Measurements from ENCODE around the gene RHOF.

Gene RHOF

DNA sequence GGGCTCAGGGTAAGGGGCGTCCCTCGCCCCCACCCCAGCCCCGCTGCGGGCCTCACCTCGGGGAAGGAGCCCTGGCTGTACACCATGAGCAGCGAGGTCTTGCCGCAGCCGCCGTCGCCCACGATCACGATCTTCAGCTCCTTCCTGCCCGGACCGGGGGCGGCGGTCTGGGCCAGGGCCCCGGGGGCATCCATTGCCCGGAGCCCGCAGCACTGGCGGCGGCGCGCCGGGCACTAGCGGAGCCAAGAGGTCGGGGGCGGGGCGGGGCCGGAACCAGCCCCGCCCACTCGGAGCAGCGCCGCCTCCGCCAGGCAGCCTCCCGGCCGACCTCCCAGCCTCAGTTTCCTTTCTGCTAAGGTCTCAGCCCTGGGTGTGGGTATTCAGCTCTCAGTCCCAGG is at the start of gene RHOF:
Gene RHOF (minus strand): TSS at position 249 of the 398 bp plus-strand sequence. CDS start 55 bp downstream, at position 194.
- peak in 2 of 3 experiments; percentile 66 to 67 for DNase-seq (ENCODE audit: low read depth in 2 of 3, low spot score in 2 of 3)

DNA sequence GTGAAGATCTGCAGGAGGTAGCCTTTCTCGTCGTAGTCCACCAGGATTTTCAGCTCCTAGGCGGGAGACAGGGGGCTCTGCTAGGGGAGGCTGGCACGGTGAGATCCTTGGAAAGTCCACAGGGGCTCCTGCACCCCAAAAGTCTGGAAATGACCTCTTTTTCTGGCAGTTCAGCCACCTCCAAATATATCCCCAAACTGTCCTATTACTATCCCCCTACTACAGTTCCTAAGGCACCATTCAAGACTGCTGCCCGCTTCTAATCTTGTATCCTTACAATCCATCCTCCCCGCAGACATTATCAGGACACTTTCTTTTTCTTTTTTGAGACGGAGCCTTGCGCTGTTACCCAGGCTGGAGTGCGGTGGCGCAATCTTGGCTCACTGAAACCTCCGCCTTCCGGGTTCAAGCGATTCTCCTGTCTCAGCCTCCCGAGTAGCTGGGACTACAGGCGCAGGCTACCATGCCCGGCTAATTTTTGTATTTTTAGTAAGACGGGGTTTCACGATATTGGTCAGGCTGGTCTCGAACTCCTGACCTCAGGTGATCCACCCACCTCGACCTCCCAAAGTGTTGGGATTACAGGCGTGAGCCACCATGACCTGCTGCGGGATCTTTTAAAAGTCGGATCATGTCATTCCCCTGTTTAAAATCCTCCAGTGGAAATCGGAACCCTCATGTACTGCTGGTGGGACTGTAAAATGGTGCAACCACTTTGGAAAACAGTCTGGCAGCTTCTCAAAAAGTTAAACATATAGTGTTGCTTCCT is 46.7 kb upstream of the RHOF start:
- DNase-seq (ENCODE audit: low read depth in 2 of 3, low spot score in 2 of 3) = no peak

DNA sequence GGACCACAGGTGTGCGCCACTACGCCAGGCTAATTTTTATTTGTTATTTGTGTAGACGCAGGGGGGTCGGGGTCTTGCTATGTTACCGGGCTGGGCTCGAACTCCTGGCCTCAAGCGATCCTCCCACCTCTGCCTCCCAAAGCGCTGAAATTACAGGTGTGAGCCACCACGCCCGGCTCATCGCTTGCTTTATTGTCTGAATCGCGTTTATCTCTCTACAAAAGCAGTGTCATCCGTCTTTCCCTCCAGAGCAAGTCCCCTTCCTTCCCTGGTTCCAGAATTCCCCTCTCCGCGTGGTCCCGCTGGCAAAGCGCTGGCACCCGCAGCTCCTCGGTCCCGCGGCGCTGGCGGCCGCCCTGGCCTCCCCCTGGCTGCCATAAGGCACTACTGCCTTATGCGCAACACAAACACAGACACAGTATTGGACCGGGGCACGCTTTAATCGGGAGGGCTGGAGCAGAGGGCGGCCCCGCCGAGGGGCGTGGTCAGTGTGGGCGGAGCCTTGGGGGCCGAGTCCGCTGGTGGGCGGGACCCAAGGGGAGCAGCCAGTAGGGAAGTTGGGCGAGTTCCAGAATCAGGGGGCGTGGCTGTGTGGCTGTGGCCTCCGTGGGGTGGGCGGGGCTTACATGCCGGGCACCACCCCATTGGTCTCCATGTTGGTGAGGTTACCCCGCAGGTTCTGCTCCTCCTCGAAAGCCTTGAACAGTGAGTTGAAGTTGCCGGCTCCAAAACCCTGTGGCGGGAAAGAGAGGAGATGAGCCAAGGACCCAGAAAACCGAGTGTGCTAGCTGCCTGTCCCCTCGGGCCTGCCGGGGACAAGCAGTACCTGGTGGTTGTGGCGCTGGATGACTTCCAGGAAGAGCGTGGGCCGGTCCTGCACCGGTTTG is 45.9 kb upstream of the RHOF start:
- DNase-seq (ENCODE audit: low read depth in 2 of 3, low spot score in 2 of 3) = peak; percentile 99

- no peak for DNase-seq (ENCODE audit: low read depth in 2 of 3, low spot score in 2 of 3)
Observed at GRCh38 chr12:121838126-121838525, 44.6 kb upstream of the RHOF start.

DNA sequence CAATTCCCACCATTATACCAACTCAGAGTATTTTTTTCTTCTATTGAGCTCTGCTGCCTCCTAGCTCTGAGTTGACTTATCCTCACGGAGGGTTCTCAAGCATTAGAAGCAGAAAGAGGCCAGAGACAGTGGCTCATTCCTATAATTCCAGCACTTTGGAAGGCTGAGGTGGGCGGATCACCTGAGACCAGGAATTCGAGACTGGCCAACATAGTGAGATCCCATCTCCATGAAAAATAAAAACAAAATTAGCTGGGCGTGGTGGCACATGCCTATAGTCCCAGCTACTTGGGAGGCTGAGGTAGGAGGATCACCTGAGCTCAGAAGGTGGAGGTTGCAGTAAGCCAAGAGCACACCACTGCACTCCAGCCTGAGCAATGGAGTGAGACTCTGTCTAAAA is 44.2 kb upstream of the RHOF start:
- DNase-seq (ENCODE audit: low read depth in 2 of 3, low spot score in 2 of 3) = no peak

- DNase-seq (ENCODE audit: low read depth in 2 of 3, low spot score in 2 of 3) = no peak
Observed at GRCh38 chr12:121831571-121832245, 38.2 kb upstream of the RHOF start.

DNA sequence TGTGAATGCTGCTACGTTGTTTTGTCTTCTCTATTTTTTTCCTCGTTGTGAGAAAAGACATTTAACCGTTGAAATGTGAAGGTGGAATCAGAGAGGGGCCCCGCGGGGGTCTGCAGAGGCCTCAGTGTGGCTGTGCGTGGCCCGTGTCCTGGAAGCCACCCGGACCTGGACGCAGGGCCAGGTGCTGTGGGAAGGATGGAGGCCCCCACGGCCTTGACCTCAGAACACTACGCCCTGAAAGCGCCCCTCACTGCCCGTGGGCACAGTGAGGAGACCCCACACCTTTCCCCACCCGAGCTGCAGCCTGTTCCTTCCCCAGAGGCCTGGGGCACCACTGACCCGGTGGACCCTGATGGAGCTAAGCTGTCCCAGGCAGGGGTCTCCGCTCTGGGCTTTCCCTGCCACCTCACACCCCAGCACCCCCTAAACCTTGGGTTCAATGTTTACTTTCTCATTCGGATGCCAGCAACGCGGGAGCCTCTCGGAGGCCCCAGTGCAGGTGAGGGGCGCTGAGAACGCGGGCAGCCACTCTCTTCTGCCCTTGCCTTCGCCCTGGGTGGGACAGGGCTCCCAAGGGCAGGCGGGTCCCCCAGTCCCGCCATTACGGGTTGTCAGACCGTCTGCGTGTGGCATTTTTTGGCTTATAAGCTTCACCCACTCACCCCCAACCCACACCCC is 37.2 kb upstream of the RHOF start:
- no peak for DNase-seq (ENCODE audit: low read depth in 2 of 3, low spot score in 2 of 3)

DNA sequence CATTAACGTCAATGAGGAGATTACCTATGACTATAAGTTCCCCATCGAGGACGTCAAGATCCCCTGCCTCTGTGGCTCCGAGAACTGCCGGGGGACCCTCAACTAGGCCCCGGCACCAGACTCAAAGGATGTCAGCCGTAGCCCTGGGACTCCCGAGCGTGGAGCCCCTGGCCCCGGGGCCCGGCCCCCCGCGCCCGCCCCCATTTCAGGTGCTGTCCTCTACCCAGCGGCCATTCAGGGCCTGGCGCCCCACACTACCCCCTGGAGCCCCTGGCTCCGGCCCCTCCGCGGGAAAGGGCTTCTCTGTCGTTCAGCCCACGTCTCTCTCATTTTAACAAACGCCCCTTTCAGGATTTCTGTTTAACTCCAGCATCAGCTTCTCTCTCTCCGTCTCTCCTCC is 36.6 kb upstream of the RHOF start:
- DNase-seq (ENCODE audit: low read depth in 2 of 3, low spot score in 2 of 3) = no peak

GRCh38 chr12:121829250-121829918 is 35.9 kb upstream of the RHOF start:
- no peak for DNase-seq (ENCODE audit: low read depth in 2 of 3, low spot score in 2 of 3)

GRCh38 chr12:121828826-121829225 is 35.3 kb upstream of the RHOF start:
- no peak for DNase-seq (ENCODE audit: low read depth in 2 of 3, low spot score in 2 of 3)

- no peak for DNase-seq (ENCODE audit: low read depth in 2 of 3, low spot score in 2 of 3)
Observed at GRCh38 chr12:121828306-121828705, 34.8 kb upstream of the RHOF start.

DNA sequence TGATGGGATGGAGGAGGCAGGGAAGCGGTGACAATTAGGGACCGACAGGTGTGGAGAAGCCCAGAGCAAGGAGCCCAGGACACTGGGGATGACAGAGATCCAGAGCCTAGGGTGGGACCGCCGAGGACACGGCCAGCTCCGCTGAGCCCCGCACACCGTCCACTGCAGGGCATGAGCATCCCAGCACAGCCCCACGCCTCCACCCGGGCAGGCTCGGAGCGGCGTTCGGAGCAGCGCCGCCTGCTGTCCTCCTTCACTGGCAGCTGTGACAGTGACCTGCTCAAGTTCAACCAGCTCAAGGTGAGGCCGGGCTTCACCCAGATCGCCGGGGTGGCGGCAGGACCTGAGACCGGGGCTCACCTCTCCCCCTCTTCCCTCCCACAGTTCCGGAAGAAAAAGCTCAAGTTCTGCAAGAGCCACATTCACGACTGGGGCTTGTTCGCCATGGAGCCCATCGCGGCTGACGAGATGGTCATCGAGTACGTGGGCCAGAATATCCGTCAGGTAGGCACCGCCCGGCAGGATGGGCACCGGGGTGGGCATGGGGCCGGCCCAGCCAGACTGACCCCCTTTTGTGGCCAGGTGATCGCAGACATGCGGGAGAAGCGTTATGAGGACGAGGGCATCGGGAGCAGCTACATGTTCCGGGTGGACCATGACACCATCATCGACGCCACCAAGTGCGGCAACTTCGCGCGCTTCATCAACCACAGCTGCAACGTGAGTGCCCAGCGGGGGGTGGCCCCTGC is 34.0 kb upstream of the RHOF start:
- no peak for DNase-seq (ENCODE audit: low read depth in 2 of 3, low spot score in 2 of 3)

DNA sequence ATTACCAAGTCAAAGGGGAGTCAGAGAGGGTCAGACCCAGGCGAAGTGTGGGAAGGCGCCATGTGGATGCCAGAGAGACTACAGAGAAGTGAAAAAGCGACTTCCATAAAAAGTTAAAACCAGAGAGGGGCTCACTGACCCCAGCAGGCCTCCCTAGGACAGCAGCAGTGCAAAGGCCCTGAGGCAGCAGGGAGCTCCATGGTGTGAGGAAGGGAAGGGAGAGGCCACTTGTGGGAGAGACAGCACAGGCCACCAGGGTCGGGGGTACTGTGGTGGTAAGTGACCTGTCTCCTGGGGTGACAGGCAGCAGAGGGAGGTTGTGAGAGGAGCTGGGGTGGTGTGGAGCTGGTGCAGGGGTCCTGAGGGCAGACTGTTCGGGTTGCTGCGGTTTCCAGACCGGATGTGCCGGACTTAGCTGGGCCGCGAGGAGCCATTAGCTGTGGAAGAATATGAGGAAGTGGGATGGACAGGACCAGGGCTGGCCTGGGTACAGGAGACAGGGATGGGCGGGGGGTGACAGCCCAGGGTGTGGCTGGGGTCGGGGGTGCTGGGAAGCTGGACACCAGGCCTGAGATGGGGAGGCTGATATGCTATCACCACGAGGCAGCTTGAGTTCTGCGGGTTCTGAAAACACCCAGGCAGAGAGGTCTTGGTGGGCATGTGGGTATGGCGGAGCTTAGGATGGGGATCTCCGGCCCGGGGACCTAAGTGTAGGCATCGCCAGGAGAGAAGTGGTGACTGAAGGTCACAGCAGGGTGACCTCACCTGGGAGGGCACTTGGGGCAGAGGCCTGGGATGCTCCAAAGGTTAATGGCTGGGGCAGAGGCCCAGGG is 33.0 kb upstream of the RHOF start:
- no peak for DNase-seq (ENCODE audit: low read depth in 2 of 3, low spot score in 2 of 3)

GRCh38 chr12:121825041-121825523 is 31.6 kb upstream of the RHOF start:
- DNase-seq (ENCODE audit: low read depth in 2 of 3, low spot score in 2 of 3) = no peak

GRCh38 chr12:121823727-121824115 is 30.2 kb upstream of the RHOF start:
- no peak for DNase-seq (ENCODE audit: low read depth in 2 of 3, low spot score in 2 of 3)

DNA sequence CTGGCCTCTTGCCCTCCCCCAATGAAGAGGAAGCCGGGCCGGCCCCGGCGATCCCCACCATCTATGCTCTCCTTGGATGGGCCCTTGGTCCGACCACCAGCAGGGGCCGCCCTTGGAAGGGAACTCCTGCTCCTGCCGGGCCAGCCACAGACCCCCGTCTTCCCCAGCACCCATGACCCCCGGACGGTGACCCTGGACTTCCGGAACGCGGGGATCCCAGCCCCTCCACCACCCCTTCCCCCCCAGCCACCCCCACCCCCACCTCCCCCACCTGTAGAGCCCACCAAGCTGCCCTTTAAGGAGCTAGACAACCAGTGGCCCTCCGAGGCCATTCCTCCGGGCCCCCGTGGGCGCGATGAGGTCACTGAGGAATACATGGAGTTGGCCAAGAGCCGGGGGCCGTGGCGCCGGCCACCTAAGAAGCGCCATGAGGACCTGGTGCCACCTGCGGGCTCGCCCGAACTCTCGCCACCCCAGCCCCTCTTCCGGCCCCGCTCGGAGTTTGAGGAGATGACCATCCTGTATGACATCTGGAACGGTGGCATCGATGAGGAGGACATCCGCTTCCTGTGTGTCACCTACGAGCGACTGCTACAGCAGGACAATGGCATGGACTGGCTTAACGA is 29.7 kb upstream of the RHOF start:
- no peak for DNase-seq (ENCODE audit: low read depth in 2 of 3, low spot score in 2 of 3)

DNA sequence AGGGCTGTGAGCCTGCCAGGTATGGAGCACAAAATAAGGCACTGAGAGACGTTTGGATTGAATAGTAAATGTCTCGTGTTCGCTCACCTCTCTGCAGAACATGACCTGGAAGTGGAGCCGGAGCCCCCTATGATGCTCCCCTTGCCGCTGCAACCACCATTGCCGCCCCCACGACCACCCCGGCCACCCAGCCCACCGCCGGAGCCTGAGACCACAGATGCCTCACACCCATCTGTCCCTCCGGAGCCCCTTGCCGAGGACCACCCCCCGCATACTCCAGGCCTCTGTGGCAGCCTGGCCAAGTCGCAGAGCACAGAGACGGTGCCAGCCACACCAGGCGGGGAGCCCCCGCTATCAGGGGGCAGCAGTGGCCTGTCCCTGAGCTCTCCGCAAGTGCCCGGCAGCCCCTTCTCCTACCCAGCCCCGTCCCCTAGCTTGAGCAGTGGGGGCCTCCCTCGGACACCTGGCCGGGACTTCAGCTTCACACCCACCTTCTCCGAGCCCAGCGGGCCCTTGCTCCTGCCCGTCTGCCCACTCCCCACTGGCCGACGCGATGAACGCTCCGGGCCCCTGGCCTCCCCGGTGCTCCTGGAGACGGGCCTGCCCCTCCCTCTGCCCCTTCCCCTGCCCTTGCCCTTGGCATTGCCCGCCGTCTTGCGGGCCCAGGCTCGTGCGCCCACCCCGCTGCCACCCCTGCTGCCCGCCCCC is 29.1 kb upstream of the RHOF start:
- no peak for DNase-seq (ENCODE audit: low read depth in 2 of 3, low spot score in 2 of 3)

GRCh38 chr12:121820056-121820455 is 26.6 kb upstream of the RHOF start:
- DNase-seq (ENCODE audit: low read depth in 2 of 3, low spot score in 2 of 3) = no peak
